Gastroesophageal sphincter (tissue), 3 donors: ENCODE results near the gene TSPAN10.

Experiments used
- CTCF ChIP-seq, 4 experiments: fragments of 200-600 bp in 2 of 4; fragments of 450-650 bp in 2 of 4; sonication (generic) in 1 of 4; IDR thresholded peaks; one replicate each; pipeline ENCODE4 v1.5.1; 2017 to 2019; ENCODE audit warnings: antibody characterized with exemption in 4 of 4, mild to moderate bottlenecking in 2 of 4, moderate library complexity in 2 of 4
- POLR2AphosphoS5 ChIP-seq: sonication (generic); formaldehyde crosslinking; IDR thresholded peaks from one replicate; pipeline ENCODE4 v1.6.1; 2017; ENCODE audit warnings: antibody characterized with exemption

GRCh38 chr17:81666092-81666341 is 29.0 kb downstream of the TSPAN10 start:
- no peak for TF ChIP-seq CTCF (IDR thresholded peaks at IDR 0.05)
- TF ChIP-seq POLR2AphosphoS5: no peak
